Epidermal melanocyte (primary cell): ENCODE results near the gene CCDC71.

ENCODE experiments used
- DNase-seq: peaks from one replicate; pipeline ENCODE4 v3.0.0; 2011; ENCODE audit warnings: low spot score; ENCODE audit not compliant: insufficient read length

CCDC71 gene

DNA sequence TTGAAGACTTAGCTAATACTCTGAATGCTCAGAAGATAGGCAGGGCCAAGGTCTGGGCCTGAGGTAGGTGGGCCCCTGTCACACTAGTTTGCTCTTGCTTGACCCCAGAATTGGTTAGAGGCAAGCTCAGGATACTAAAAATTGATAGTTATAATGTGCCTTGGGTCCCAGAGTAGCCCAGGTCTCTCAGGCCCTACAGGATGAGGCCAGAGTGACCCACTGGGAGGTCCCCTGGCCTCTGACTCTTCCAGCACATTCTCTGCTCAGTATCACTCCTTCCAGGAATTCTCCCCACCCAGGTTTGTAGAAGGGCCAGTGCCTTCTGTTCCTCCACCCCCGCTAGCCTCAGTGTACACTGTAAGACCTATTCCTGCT is 4.6 kb upstream of the CCDC71 start:
- DNase-seq, result no peak

DNA sequence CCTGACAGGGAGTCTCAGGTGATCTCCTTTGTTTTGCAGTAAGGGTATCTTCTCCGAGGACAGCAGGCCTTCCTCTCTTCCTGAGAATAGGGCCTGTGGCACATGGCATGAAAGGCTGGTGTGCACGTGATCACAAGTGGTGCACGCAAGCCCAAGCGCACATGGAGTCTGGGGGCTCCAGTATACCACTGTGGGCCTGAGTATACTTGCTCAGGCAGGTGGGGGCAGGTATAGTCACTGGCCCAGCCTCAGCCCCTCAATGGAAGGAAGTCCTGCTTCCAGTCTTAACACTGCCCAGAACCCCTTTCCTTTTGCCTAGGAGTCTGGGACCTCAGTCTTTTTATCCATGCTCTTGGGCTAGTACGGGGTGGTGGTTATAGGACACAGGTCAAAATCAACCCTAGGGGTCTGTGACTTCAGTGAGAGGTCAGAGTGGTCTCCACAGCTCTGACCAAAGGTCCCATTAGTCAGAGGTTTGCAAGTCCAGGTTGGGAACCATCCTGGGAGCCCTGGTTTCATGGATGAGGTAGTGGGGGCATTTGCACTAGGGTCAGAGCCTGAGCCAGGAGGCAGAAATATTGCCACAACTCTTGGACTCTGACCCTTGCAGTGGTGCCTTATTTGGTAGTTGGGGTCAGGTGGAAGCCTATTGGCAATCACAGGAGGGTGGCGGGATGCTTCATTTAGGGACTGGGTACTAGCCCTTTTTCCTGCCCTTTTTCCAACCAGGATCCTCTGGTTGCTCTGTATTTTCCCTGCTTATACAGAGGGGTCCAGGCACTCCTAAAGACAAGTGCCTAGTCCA is 823 bp upstream of the CCDC71 start:
- no peak for DNase-seq

DNA sequence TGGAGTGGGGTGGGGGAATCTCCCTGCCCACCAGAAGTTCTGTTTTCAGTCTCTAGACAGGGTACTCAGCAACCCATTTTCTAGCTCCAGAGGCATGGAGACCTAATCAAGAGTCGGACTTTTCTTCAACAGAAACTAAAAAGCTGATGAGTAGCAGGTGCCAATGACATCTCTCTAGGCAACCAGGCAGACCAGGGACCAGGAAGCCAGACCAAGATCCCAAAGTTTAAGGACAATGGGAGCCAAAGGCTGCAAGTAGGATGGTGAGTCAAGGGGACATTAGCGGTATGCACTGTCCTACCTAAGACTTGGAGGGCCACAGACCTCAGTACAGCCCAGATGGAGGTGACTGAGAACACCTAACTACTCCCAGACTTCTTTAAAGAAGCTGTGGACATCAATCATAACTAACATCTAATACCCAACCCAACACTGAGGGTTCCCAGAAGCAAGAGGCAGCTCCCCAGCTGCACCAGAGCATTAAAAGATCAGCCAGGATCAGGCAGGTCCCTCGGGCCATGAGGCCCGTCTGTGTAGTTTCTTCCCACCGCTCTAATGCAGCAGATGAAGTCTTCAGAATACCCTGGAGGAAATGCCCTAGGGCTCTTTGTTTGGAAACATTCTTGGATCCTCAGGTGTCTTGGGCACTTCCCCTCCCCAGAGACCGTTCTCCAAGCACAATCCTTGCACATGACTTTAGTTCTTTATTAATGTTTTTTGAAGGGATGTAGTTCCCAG is 979 bp downstream of the CCDC71 start:
- DNase-seq, result no peak

DNA sequence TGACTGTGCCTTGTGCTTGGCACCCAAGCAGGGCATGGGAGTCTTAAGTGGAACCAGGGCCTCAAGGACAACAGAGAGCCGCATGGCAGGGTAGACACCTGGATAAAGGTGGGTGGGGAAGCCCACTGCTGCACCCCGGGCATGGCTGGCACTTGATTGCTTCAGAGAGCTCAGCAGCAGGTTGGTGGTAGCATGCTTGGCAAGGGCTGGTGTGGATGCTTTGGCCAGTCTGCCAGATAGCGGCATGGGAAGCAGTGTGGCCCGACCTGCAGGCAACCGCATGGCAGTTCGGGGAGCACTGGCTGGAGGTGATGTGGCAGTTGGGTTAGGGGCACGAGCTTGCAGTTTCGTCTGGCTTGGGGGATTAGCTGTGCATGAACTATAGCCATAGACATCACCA is 2.5 kb downstream of the CCDC71 start:
- no peak for DNase-seq

DNA sequence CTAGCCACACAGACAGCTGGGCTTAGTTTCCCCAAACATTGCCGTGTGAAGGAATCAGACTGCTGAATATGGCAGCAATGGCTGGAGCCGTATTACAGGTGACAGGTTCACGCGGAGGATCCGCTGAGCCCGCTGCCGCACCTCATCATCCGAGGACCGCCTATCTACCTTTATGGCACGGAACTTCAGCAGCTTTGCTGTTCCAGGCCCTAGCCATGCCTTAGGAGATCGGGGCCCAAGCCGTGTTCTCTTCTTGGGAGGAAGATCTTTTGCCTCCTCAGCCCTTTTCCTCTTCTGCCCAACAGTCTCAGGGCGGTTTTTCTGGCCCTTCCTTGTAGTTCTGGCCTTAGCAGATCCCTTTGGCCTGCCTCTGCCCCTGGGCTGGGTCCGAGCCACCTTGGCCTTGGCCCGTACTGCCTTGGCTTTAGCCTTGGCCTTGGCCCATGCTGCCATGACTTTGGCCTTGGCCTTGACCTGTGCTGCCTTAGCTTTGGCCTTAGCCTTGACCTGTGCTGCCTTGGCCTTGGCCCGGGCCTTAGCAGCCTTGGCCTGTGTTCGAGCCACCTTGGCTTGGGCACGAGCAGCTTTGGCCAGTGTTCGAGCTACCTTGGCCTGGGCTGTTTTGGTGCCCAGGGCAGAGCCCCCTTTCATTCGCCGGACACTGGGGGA is 3.2 kb downstream of the CCDC71 start:
- DNase-seq, result no peak

DNA sequence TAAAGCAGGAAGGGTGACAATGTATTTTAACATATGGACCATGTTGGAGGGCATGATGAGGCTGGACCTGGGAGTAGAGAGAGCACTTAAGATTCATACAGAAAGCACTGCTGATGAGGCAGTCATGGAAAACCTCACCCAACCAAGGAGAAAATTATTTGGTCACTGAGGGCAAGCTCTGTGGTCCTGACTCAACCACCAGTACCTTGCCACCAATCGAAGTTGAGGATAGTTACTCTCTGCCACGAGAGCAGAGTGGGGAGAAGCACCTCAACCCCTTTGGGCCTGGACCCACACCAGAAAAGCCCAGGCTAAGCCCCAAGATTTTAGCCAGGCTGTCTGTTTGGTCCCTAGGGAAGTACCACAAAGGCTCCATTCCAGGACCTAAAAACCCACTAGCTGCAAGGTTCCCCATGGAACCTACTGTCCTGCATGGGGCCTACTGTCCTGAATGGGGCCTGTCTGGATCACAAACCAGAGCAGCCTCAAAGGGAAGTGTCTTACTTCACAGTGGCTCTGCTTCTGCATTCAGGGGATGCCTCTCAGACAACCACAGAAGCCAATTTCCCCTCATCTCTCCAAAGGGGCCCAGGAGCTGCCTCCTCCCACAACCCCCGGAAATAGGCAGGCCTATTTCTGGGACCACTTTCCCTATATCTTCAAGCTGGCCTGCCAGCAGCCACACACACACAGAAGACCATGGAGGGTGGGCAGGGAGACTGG is 4.2 kb downstream of the CCDC71 start:
- no peak for DNase-seq

DNA sequence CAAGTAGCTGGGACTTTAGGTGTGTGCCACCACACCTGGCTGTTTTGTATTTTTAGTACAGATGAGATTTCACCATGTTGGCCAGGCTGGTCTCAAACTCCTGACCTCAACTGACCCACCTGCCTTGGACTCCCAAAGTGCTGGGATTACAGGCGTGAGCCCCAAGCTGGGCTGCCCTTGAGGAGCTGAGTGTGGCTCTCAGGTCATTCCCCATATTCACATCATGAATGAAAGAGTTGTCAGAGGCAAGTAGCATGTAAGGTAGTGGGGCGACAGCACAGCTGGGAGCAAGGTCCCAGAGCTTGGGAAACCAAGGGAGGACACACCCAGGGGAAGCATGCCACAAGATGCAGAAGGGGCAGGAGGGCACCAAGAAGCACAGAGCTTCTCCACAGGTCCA is 4.9 kb downstream of the CCDC71 start:
- DNase-seq, result no peak

DNA sequence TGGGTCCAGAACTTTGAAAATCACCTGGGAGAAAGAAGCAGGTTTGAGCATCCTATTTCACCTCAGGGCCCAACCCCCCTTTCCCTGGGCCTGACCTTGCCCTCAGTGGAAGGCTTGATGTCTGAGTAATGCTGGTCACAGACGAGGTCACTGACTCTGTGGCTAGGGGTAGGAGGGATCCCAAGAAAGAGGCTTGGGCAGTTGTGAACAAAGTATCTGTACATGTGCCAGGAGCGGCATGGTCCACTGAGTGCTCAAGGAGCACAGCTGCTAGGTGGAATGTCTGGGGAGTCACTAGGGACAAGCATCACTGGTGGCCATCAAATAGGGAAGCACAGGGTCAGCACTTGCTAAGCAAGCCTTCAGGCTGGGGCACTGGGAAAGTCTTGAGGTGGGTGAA is 7.3 kb downstream of the CCDC71 start:
- no peak for DNase-seq

DNA sequence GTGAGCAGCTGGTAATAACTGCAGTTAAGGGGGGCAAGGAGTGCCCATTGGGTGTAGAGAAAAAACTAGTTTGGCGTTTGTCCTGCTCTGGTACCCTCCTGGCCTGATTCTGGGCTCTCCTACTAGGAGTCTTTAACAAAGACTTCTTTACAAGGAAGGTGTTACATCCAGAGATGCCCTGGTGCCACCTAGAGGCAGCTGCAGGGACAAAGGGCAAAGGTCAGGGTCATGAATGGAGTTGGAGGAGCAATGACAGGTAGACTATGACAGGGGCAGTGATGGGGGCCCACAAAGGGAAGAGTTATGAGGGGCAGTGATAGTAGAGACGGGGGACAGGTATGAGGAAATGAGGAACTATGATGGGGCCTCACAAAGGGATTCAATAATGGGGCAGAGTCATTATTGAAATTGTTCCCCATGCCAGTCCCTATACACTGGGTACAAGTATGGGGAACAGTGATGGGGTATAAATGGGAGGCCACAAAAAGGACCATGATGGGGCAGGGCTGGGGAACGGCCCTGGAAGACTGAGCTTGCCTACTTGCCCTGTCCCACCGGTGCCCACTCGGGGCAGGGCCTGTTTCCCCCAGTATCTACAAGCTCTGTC is 7.9 kb downstream of the CCDC71 start:
- DNase-seq, result no peak

DNA sequence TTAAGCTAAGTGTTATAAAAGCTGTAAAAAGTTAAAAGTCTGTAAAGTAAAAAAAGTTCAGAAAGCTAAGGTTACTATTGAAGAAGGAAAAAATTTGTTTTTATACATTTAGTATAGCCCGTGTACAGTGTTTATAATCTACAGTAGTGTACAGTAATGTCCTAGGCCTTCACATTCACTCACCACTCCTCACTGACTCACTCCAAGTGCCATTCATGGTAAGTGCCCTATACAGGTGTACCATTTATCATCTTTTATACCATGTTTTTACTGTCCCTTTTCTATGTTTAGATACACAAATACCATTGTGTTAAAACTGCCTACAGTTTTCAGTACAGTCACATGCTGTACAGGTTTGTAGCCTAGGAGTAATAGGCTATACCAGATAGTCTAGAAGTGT is 8.8 kb downstream of the CCDC71 start:
- no peak for DNase-seq

DNA sequence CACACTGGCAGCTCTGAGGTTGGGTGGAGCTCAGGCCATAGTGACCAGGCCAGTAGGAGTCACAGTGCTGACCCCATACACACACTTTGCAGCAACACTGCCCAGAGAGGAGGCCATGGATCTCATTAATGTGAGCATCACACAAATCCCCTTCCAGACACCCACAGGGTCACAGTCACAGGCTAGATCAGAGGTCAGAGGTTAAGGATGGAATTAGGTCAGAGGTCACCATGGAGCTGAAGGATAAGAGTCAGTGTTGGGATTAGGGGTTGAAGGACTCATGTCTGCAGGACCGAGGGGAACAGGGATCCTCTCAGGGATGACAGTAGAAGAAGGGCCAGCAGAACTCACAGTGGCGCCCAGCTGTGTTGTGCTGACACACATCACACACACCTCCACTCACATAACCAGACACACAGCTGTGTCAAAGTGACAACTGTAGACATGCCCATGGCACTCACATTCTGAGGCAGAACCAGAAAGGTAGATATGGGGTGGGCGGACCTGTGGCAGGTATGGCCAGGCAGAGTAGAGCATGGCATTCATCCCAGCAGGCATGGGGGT is 12.7 kb downstream of the CCDC71 start:
- DNase-seq, result no peak

DNA sequence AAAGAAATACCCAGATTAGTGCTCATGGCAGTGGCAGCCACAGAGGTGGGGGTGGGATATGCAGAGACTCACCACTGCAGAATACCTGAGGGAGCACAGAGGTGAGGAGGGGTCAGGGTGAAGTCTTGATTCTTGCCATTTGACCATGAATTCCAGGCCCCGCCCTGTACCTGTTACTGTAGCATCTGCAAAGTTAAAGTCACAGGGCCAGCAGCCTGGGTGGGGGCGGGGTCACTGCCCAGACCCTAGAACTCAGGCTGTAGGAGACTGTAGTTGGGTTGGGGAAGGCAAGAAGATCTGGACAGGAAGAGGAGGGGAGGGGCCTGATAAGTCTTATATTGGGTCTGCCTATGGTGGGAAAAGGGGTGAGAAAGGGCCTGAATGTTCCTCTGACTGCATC is 14.5 kb downstream of the CCDC71 start:
- DNase-seq, result no peak

DNA sequence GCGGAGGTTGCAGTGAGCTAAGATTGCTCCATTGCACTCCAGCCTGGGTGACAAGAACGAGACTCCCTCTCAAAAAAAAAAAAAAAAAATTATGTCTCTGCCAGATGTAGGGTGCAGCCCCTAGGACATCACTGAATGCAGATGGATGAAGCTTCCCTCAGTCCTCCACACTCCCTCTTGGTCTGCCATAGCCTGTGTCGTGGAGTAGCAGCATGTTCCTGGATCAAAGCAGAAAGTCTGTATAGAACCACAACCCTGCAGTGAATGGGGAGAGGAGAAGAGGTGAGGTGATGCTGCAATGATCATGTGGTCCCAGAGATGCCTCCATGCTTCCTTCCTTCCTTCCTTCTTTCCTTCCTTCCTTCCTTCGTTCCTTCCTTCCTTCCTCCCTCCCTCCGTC is 18.0 kb downstream of the CCDC71 start:
- no peak for DNase-seq

DNA sequence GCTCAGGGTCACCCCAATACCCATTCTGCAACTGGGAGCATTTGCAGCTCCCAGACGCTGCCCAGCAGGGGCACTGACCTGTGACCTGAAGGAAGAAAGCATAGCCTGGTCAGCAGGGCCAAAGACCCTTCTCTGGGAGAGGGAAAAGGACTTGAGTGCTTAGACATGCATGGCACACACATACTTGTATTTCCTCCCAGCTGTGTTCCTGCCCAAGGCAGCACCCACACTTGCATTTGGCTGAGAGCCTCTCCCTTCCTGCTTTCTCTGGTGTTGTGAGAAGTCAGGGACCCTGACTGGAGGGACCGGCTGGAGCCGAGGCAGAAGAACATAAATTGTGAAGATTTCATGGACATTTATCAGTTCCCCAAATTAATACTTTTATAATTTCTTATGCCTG is 26.1 kb downstream of the CCDC71 start:
- no peak for DNase-seq

DNA sequence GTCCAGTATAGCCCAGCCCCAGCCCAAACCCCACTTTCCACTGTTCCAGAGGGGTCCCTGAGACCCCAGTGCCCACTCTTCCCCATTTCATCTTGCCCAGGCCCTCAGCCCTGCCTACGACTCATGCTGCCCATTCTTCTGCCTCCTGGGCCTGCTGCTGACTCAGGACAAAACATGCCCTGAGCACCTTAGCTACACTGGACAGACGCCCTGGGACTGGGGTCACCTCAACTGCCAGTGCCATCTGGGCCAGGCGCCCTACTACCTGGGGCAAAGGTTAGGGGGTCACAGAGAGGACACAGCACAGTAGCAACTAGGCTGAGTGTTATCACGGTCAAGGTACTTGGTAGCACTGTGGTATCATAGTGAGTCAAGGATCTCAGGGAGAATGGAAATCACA is 30.6 kb downstream of the CCDC71 start:
- DNase-seq, result peak; percentile 8

DNA sequence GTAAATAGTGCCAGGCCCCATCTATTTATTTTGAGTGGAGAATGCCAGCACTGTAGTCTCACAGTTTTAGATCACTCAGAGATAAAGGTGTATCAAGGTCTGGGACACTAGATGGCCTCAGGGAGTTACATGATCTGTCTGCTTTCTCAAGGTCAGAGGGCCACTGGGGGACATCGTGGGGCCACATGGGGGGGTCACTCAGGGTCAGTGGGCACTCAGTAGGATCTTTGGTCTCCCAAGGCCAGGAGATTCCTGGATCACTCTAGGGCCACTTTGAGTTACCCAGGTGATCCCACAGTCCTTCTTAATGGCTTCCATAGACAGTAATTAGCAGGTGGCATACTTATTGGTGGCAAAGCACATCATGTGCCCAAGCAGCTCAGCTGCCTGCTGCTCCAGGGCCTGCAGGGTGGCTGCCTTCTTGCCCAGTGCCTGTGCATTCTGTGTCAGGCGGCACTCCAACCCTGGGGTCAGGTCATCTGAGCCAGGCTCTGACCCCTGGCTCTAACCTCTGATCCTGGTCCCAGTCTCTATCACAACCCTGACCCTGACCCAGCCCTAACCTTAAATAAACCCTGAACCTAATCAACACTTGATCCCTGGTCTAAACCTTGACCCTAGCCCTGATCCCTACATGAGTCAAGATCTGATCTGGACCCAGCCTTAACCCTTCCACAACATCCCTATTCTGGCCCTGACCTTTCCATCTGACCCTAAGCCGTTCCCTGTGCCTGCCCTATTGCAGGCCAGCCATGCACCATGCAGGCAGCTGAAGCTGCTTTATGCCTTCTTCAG is 31.5 kb downstream of the CCDC71 start:
- peak; percentile 7 for DNase-seq

DNA sequence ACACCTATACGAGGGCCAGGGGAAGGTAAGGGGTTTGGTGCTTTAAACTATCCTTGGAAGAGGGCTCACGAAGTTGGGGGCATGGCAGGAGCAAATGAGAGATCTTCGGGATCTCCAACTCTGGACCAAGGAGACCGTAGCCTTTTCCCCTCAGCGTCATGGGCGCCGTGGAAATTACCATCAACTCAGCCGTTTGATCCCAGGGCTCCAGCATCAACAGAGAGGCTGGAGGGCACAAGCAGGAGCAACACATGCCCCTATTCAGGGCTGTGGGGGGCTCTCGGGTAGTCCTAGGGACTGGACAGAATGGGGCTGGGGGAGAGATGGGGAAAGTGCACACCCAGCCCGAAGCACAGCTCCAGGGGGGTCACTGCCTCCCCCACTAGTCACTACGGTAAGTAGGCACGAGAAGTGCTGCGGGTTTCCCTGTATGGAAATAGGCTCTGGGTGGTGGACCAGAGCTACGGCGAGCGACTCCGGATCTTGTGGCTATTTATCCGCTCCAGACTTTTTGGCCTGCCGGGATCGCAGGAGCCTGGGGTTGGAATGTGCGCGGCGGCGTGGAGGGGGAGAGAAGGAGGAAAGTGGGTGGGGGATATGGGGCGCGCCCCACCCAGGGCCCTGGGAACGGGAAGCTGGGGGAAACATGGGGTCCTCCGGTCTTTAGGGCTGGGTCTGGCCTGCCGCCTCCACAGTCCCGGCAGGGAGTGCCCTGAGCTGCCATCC is 32.7 kb downstream of the CCDC71 start:
- peak; percentile 94 for DNase-seq

DNA sequence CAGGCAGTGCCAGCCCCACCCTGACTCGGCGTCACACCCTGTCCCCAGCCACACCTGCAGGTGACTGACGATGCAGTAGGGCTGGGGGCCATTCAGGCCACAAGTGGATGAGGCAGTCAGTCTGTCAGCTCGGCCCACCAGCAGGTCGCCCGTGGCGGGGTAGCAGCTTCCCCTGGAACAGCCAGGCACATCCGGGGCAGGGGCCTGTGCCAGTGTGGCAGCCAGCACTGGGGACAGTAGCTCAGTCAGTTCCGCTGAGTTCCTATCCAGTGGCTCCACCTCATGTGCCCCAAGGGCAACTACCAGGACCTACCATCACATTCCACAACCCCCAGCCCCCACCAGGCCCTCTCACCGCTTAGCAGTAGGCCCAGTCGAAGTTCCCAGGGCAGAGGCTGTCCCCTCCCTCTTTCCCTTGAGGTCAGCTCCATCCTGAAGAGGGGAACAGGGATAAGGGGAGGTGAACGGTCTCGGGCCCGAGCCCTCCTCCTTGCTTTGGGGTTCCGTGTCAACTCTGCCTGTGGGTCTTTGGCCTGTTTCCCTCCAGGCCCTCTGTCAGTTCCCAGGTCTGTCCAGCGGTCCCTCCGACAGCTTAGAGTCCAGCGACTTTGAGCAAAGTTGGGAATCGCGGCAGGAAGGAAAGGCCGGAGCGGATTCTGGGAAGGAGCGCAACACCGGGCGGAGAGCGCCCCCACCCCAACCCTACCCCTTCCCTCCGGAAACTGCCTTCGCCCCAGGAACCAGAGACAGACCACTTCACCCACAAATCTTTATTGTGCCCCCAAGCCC is 33.5 kb downstream of the CCDC71 start, which contains the start of gene LAMB2:
Gene LAMB2, minus strand, starts transcription at position 614 of the 789 bp plus-strand sequence. Its CDS starts 183 bp downstream, at position 431.
- peak; percentile 84 for DNase-seq

DNA sequence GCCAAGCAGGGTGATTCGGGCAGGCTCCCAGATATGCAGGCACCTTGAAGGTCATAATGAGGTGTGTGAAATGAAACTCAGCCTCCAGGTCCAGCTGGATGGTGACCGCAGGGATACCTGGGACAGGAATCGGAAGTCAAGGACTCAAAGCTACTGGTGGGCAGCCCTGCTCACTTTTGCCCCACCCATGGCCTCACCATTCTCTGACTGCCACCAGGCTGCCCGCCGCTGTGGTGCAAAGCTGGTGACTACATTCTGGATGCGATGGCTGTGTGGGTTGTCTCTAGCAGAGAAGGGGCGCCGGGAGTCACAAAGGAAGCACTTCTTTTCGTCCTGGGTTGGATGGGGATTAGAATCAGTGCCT is 34.1 kb downstream of the CCDC71 start:
- DNase-seq, result no peak
